MM.1S (cell line): Measurements from ENCODE around the gene TTC7B.

Experiments used
- DNase-seq: peaks from one replicate; pipeline ENCODE4 v3.0.0-alpha.2; 2015
- H2AFZ ChIP-seq: fragments of 300-600 bp; sonication (generic); 2 replicates; pipeline ENCODE4 v1.6.0; 2016; ENCODE audit warnings: antibody characterized with exemption, low read length
- H3F3A ChIP-seq: fragments of 300-600 bp; sonication (generic); 2 replicates; pipeline ENCODE4 v1.6.1; 2016; ENCODE audit warnings: mild to moderate bottlenecking, antibody characterized with exemption, low read length, moderate library complexity, mixed read lengths; ENCODE audit not compliant: insufficient read depth
- H3K27ac ChIP-seq: fragments of 300-600 bp; sonication (generic); 2 replicates; pipeline ENCODE4 v1.5.1; 2016; ENCODE audit warnings: mild to moderate bottlenecking, low read length
- H3K27me3 ChIP-seq: fragments of 300-600 bp; sonication (generic); replicated peaks from 2 replicates; pipeline ENCODE4 v1.6.0; 2016; ENCODE audit warnings: low read length; ENCODE audit not compliant: insufficient read depth
- H3K36me3 ChIP-seq: fragments of 300-600 bp; sonication (generic); replicated peaks from 2 replicates; pipeline ENCODE4 v1.6.1; 2016; ENCODE audit warnings: mild to moderate bottlenecking, low read length, mixed read lengths; ENCODE audit not compliant: insufficient read depth
- H3K4me1 ChIP-seq: fragments of 300-600 bp; sonication (generic); 2 replicates; pipeline ENCODE4 v1.6.1; 2016; ENCODE audit warnings: low read length, mixed read lengths
- H3K4me2 ChIP-seq: fragments of 300-600 bp; sonication (generic); 2 replicates; pipeline ENCODE4 v1.6.0; 2016; ENCODE audit warnings: low read depth, low read length
- H3K4me3 ChIP-seq: fragments of 300-600 bp; sonication (generic); 2 replicates; pipeline ENCODE4 v1.5.1; 2016; ENCODE audit warnings: low read length, mixed read lengths
- H3K79me2 ChIP-seq: fragments of 300-600 bp; sonication (generic); 2 replicates; pipeline ENCODE4 v1.6.1; 2016; ENCODE audit warnings: mixed run types, low read length, mixed read lengths
- H3K9ac ChIP-seq: fragments of 300-600 bp; sonication (generic); 2 replicates; pipeline ENCODE4 v1.6.1; 2016; ENCODE audit warnings: low read length, mixed read lengths
- H3K9me2 ChIP-seq: fragments of 300-600 bp; sonication (generic); replicated peaks from 2 replicates; pipeline ENCODE4 v1.6.1; 2016; ENCODE audit warnings: mild to moderate bottlenecking, low read length, mixed read lengths; ENCODE audit not compliant: insufficient read depth
- H3K9me3 ChIP-seq: fragments of 300-600 bp; sonication (generic); replicated peaks from 2 replicates; pipeline ENCODE4 v1.6.1; 2016; ENCODE audit warnings: mild to moderate bottlenecking, low read length, mixed read lengths; ENCODE audit not compliant: insufficient read depth
- H4K20me1 ChIP-seq: fragments of 300-600 bp; sonication (generic); 2 replicates; pipeline ENCODE4 v1.6.1; 2016; ENCODE audit warnings: mild to moderate bottlenecking, low read length, moderate library complexity, mixed read lengths; ENCODE audit not compliant: insufficient read depth
- CTCF ChIP-seq: fragments of 300-600 bp; sonication (generic); IDR thresholded peaks from 2 replicates; pipeline ENCODE4 v1.5.1; 2016; ENCODE audit warnings: antibody characterized with exemption, low read length, mixed read lengths
- EZH2 ChIP-seq: fragments of 300-600 bp; sonication (generic); optimal IDR thresholded peaks from 2 replicates; pipeline ENCODE3; 2017; ENCODE audit warnings: low read depth, mild to moderate bottlenecking, antibody characterized with exemption, low read length, mixed read lengths
- EZH2phosphoT487 ChIP-seq: fragments of 300-600 bp; sonication (generic); IDR thresholded peaks from 2 replicates; pipeline ENCODE4 v1.6.1; 2018; ENCODE audit warnings: antibody characterized with exemption, low read length

Gene TTC7B

GRCh38 chr14:90593254-90594040 is 222.8 kb downstream of the TTC7B start:
- Histone ChIP-seq H3K9me2 (no peaks in the 10 kb centered on the region), H3K9ac (no peak overlapping the region), H3K4me2 (no peak overlapping the region), H3K4me1 (no peaks in the 10 kb centered on the region), H3K79me2 (no peaks in the 10 kb centered on the region), H3K27ac (no peak overlapping the region), H3K4me3 (no peak overlapping the region), H3F3A (no peaks in the 10 kb centered on the region), H3K9me3 (no peaks in the 10 kb centered on the region), H3K36me3 (no peaks in the 10 kb centered on the region), H4K20me1 (no peaks in the 10 kb centered on the region), H3K27me3 (no peaks in the 10 kb centered on the region), H2AFZ (no peak overlapping the region)
- TF ChIP-seq EZH2 (no peak), EZH2phosphoT487 (no peak), CTCF (no peak)
- DNase-seq = no peak

GRCh38 chr14:90592655-90593054 is 223.6 kb downstream of the TTC7B start:
- TF ChIP-seq CTCF (no peak), EZH2phosphoT487 (no peak), EZH2 (no peak)
- H4K20me1 ChIP-seq = no peaks in the 10 kb centered on the region
- no peak overlapping the region for H3K9ac ChIP-seq

GRCh38 chr14:90587918-90588317 is 228.3 kb downstream of the TTC7B start:
- no peaks in the 10 kb centered on the region for H3K9me3 ChIP-seq
- H2AFZ ChIP-seq = no peak overlapping the region

More at GRCh38 chr14:90592655-90593054, 223.6 kb downstream of the TTC7B start:
- no peak for DNase-seq
- H3K27me3 ChIP-seq = no peaks in the 10 kb centered on the region
- no peaks in the 10 kb centered on the region for H3K79me2 ChIP-seq
- no peak overlapping the region for H3K4me2 ChIP-seq
- no peaks in the 10 kb centered on the region for H3K9me3 ChIP-seq
- no peaks in the 10 kb centered on the region for H3K36me3 ChIP-seq
- H3K27ac ChIP-seq = no peak overlapping the region
- H3K9me2 ChIP-seq = no peaks in the 10 kb centered on the region
- no peak overlapping the region for H2AFZ ChIP-seq
- no peaks in the 10 kb centered on the region for H3F3A ChIP-seq
- H3K4me3 ChIP-seq = no peak overlapping the region
- H3K4me1 ChIP-seq = no peaks in the 10 kb centered on the region

More at GRCh38 chr14:90587918-90588317, 228.3 kb downstream of the TTC7B start:
- Histone ChIP-seq H3K36me3 (no peaks in the 10 kb centered on the region), H4K20me1 (no peaks in the 10 kb centered on the region), H3K9ac (no peak overlapping the region), H3K79me2 (no peaks in the 10 kb centered on the region), H3K27ac (no peak overlapping the region), H3K4me2 (no peak overlapping the region), H3K4me3 (no peak overlapping the region), H3F3A (no peaks in the 10 kb centered on the region), H3K4me1 (no peaks in the 10 kb centered on the region), H3K9me2 (no peaks in the 10 kb centered on the region), H3K27me3 (no peaks in the 10 kb centered on the region)
- no peak for DNase-seq
- TF ChIP-seq CTCF = no peak
- no peak for TF ChIP-seq EZH2
- TF ChIP-seq EZH2phosphoT487 = no peak
